ENCODE results near the gene DENND6B.

GRCh38 chr22:50338860-50339462, 12.1 kb upstream of the DENND6B start:
- TF ChIP-seq CTCF (IDR thresholded peaks at IDR 0.05): no peak
- TF ChIP-seq POLR2A (IDR thresholded peaks at IDR 0.05): no peak
